ENCODE measurements around the gene OTUD4.
"Not testable (repeated sequence)": the region's sequence is repeated elsewhere in the genome, so short reads cannot be mapped to it uniquely, and the experiment has no call there.

The OTUD4 gene

GRCh38 chr4:145177906-145178538 is 2.4 kb downstream of the OTUD4 start:
- no peak for DNase-seq

- no peak for DNase-seq
Observed at GRCh38 chr4:145177511-145177905, 2.9 kb downstream of the OTUD4 start.

- no peak for DNase-seq
Observed at GRCh38 chr4:145176641-145177432, 3.6 kb downstream of the OTUD4 start.

GRCh38 chr4:145171911-145172310 is 8.5 kb downstream of the OTUD4 start:
- DNase-seq = no peak

- DNase-seq = no peak
Observed at GRCh38 chr4:145170223-145170622, 10.2 kb downstream of the OTUD4 start.

- DNase-seq = no peak
Observed at GRCh38 chr4:145168581-145169187, 11.7 kb downstream of the OTUD4 start.

- DNase-seq = no peak
Observed at GRCh38 chr4:145167887-145168286, 12.5 kb downstream of the OTUD4 start.

- DNase-seq = no peak
Observed at GRCh38 chr4:145161549-145161948, 18.8 kb downstream of the OTUD4 start.

- no peak for DNase-seq
Observed at GRCh38 chr4:145156986-145157385, 23.4 kb downstream of the OTUD4 start.

GRCh38 chr4:145155268-145155870 is 25.0 kb downstream of the OTUD4 start:
- DNase-seq = no peak

GRCh38 chr4:145154573-145154972 is 25.8 kb downstream of the OTUD4 start:
- no peak for DNase-seq

GRCh38 chr4:145153904-145154298 is 26.5 kb downstream of the OTUD4 start:
- DNase-seq = no peak

- no peak for DNase-seq
Observed at GRCh38 chr4:145153181-145153903, 27.0 kb downstream of the OTUD4 start.

GRCh38 chr4:145148980-145149379 is 31.4 kb downstream of the OTUD4 start:
- DNase-seq = no peak

GRCh38 chr4:145136219-145136618 is 44.2 kb downstream of the OTUD4 start:
- DNase-seq = not testable (repeated sequence)

- no peak for DNase-seq
Observed at GRCh38 chr4:145132511-145133098, 47.8 kb downstream of the OTUD4 start.

GRCh38 chr4:145131848-145132247 is 48.5 kb downstream of the OTUD4 start:
- no peak for DNase-seq

GRCh38 chr4:145130788-145131399 is 49.5 kb downstream of the OTUD4 start:
- no peak for DNase-seq

- DNase-seq = no peak
Observed at GRCh38 chr4:145130130-145130529, 50.3 kb downstream of the OTUD4 start.

- DNase-seq = no peak
Observed at GRCh38 chr4:145125396-145125795, 55.0 kb downstream of the OTUD4 start.

- DNase-seq = no peak
Observed at GRCh38 chr4:145108128-145108527, 72.3 kb downstream of the OTUD4 start.

GRCh38 chr4:145107126-145107525 is 73.3 kb downstream of the OTUD4 start:
- no peak for DNase-seq

Data from activated effector memory CD4-positive, alpha-beta T cell treated with Interleukin-2 at 50 U/mL for 16 hours (primary cell).